Heart left ventricle (tissue), 16 donors: ENCODE measurements around the gene FILIP1. TPM values are rescaled to one million over a fixed set of nuclear protein-coding genes. Genes with fewer than 3 reads are reported as not detected.

Experiments used
- ATAC-seq, 4 donors: fragments of 200-7000 bp; cut with Tn5 transposase; one replicate each; pipeline ENCODE4 v1.9.1; 2020 to 2022; ENCODE audit warnings: moderate library complexity in 4 of 4, mild to moderate bottlenecking in 3 of 4, moderate number of reproducible peaks in 1 of 4
- DNase-seq, 5 donors: peaks; one replicate each; pipeline ENCODE4 v3.0.0-alpha.2; 2020
- H3K27ac ChIP-seq, 12 donors: fragments of 200-600 bp; sonication (generic) in 4 of 12; one replicate each; pipeline versions ENCODE4 v1.5.0 to v1.8.0; 2016 to 2022; ENCODE audit warnings: mild to moderate bottlenecking in 2 of 12
- H3K27me3 ChIP-seq, 9 donors: fragments of 200-600 bp; sonication (generic) in 2 of 9; one replicate each; pipeline versions ENCODE4 v1.5.1 to v1.8.0; 2016 to 2022; ENCODE audit warnings: mild to moderate bottlenecking in 3 of 9
- H3K36me3 ChIP-seq, 9 donors: fragments of 200-600 bp; sonication (generic) in 2 of 9; one replicate each; pipeline versions ENCODE4 v1.5.0 to v1.8.0; 2018 to 2022; ENCODE audit warnings: mild to moderate bottlenecking in 2 of 9
- H3K4me1 ChIP-seq, 12 donors: fragments of 200-600 bp; sonication (generic) in 4 of 12; one replicate each; pipeline versions ENCODE4 v1.5.0 to v1.8.0; 2016 to 2022; ENCODE audit warnings: mild to moderate bottlenecking in 3 of 12
- H3K4me3 ChIP-seq, 12 donors: fragments of 200-600 bp; sonication (generic) in 4 of 12; one replicate each; pipeline versions ENCODE4 v1.5.0 to v1.8.0; 2017 to 2022; ENCODE audit warnings: mild to moderate bottlenecking in 9 of 12, moderate library complexity in 4 of 12
- H3K9me3 ChIP-seq, 12 donors: fragments of 200-600 bp; sonication (generic) in 4 of 12; one replicate each; pipeline versions ENCODE4 v1.5.0 to v1.8.0; 2016 to 2022; ENCODE audit warnings: mild to moderate bottlenecking in 1 of 12
- CTCF ChIP-seq, 12 donors: fragments of 200-600 bp; sonication (generic) in 4 of 12; IDR thresholded peaks; one replicate each; pipeline versions ENCODE4 v1.5.0 to v1.8.0; 2018 to 2022; ENCODE audit warnings: antibody characterized with exemption in 12 of 12, mild to moderate bottlenecking in 5 of 12
- POLR2A ChIP-seq, 2 donors: fragments of 450-650 bp; IDR thresholded peaks; one replicate each; pipeline ENCODE4 v1.6.1; 2017; ENCODE audit warnings: antibody characterized with exemption in 2 of 2, mild to moderate bottlenecking in 2 of 2, moderate library complexity in 2 of 2
- WGBS, 4 donors: extraction: QIAGEN DNeasy Blood & Tissue Kit in 2 of 4; methylation state at CpG; one replicate each; pipeline versions ENCODE4 v1.1.5 to v1.1.7; 2013 to 2018; 5-methylcytosine and 5-hydroxymethylcytosine counted together
- intact Hi-C, 10 donors: fragments of 100-400 bp; cut with DNase I; formaldehyde crosslinking; loops; one replicate each; pipeline versions ENCODE4 v1.11.1 to v1.14.2; 2022
- polyA plus RNA-seq, 2 donors: library from polyadenylated mRNA; stranded (reverse); fragments of 200-250 nt; gene quantifications; one replicate each; pipeline ENCODE4 v1.2.3, GENCODE V29; 2013
- total RNA-seq, 9 donors: library from RNA; depleted of rRNA in 2 of 9; stranded (reverse); fragments of >200 nt in 2 of 9; fragmentation: NEBNext Ultra II Directional in 3 of 9; extraction: Animal tissue kit (Norgen Biotek cat#: 25700) in 3 of 9; gene quantifications; one replicate each; pipeline versions ENCODE4 v1.1.0 to v1.2.4, GENCODE V29; 2016 to 2023
- donor health status: ischemic (EF 13 %, LVEDD 7.1; RV severe dilation, severe dysfunction).
- donor health status: healthy with polysubstance abuse.
- donor health status: DM: no; HTN: yes; CAD: no.
- donor health status: DM: no; HTN: no; CAD: no.
- donor health status: ischemic (EF 25% LVEDD 6.9; RV normal size, moderate dysfunction).
- donor health status: ischemic (EF 25% LVEDD 5.7; RV mildly dilated, moderate dysfunction).
- donor health status: healthy.
- donor health status: DM: yes; HTN: yes; CAD: no.
- donor health status: ischemic (EF 35%, LVEDD 5.7; RV mildly dilated, moderate dysfunction).
- donor health status: nonischemic (EF 11% LVEDD 7.7; RV severe dilation, severe dysfunction).
- donor health status: DM: yes; HTN: yes; CAD: no.
- donor health status: PGD.
- donor health status: ischemic (EF 29% LVEDD 5.4; RV normal size, mild dysfunction).
- donor health status: nonischemic (EF 23%, LVEDD 6.1; RV moderate dilation, normal function).

The FILIP1 gene
- total and polyA plus RNA-seq, 11 donors = 49.2 to 230 (median 158) TPM

GRCh38 chr6:75478929-75479328 is 14.7 kb downstream of the FILIP1 start:
- TF ChIP-seq POLR2A (IDR thresholded peaks at IDR 0.05) (no peak), CTCF (IDR thresholded peaks at IDR 0.05) (no peak)
- Histone ChIP-seq H3K27me3 (no peaks in the 10 kb centered on the region), H3K4me1 (peaks cover 3 to 88% (median 59%) of the 10 kb centered on the region in 12 donors), H3K4me3 (no peak overlapping the region), H3K9me3 (no peaks in the 10 kb centered on the region), H3K36me3 (peaks cover 0 to 4% (median 0%) of the 10 kb centered on the region in 9 donors), H3K27ac (peak overlapping the region in 5 of 12 donors; percentile 8 to 87 (median 32))
- ATAC-seq (peak in 1 of 4 donors; percentile 24), DNase-seq (no peak)
- intact Hi-C loops = loop anchor here in 1 of 10 donors (5.0 kb wide), 1 partner anchor 57 kb away; no protein-coding TSS in a partner anchor

GRCh38 chr6:75472885-75473284 is 20.7 kb downstream of the FILIP1 start:
- ATAC-seq (no peak), DNase-seq (no peak)
- Histone ChIP-seq H3K27ac (no peak overlapping the region), H3K4me3 (no peak overlapping the region), H3K27me3 (no peaks in the 10 kb centered on the region), H3K4me1 (peaks cover 0 to 48% (median 14%) of the 10 kb centered on the region in 12 donors), H3K36me3 (peaks cover 0 to 3% (median 0%) of the 10 kb centered on the region in 9 donors), H3K9me3 (peaks cover 0 to 7% (median 0%) of the 10 kb centered on the region in 12 donors)
- WGBS, 4 donors = 94 to 100% (median 97%) methylated on average over 1 of the region's 1 CpG
- intact Hi-C loops = no loop called here
- no peak for TF ChIP-seq CTCF (IDR thresholded peaks at IDR 0.05)
- no peak for TF ChIP-seq POLR2A (IDR thresholded peaks at IDR 0.05)

GRCh38 chr6:75467966-75468365 is 25.6 kb downstream of the FILIP1 start:
- Histone ChIP-seq H3K9me3 (peaks cover 0 to 7% (median 0%) of the 10 kb centered on the region in 12 donors), H3K27ac (peak overlapping the region in 9 of 12 donors; percentile 19 to 79 (median 47)), H3K27me3 (no peaks in the 10 kb centered on the region), H3K36me3 (no peaks in the 10 kb centered on the region), H3K4me1 (peaks cover 0 to 62% (median 30%) of the 10 kb centered on the region in 12 donors), H3K4me3 (peak overlapping the region in 1 of 12 donors; percentile 3)
- ATAC-seq (peak; percentile 16 to 53 (median 35)), DNase-seq (no peak)
- TF ChIP-seq POLR2A (IDR thresholded peaks at IDR 0.05) = no peak
- no peak for TF ChIP-seq CTCF (IDR thresholded peaks at IDR 0.05)
- intact Hi-C loops = no loop called here
- 24 to 32% (median 27%) methylated on average over 3 of the region's 3 CpGs for WGBS, 4 donors

DNA sequence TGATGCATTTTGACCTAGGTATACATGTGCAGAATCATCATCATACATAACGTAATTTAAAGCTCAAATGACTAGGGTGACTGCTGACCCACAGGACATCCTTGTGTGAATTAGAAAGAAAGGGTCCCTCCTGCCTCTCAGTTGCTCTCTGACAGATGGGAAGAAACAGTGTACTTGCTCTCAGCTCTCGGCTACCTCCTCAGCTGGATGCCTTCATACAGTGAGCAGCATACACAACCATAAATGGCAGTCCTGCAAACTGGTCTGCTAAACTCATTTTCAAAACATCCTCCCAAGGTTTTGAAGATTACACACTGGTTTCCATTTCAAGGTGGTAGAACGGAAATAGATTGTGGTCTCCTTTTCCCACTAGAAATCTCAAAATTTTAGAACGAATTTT is 26.3 kb downstream of the FILIP1 start:
- DNase-seq (peak in 1 of 5 donors; percentile 29), ATAC-seq (peak in 3 of 4 donors; percentile 21 to 58 (median 47))
- Histone ChIP-seq H3K4me3 (no peak overlapping the region), H3K36me3 (no peaks in the 10 kb centered on the region), H3K27me3 (no peaks in the 10 kb centered on the region), H3K4me1 (peaks cover 0 to 63% (median 36%) of the 10 kb centered on the region in 12 donors), H3K27ac (peak overlapping the region in 9 of 12 donors; percentile 19 to 79 (median 47)), H3K9me3 (peaks cover 0 to 7% (median 0%) of the 10 kb centered on the region in 12 donors)
- 35 to 42% (median 39%) methylated on average over 4 of the region's 4 CpGs for WGBS, 4 donors
- no peak for TF ChIP-seq POLR2A (IDR thresholded peaks at IDR 0.05)
- no peak for TF ChIP-seq CTCF (IDR thresholded peaks at IDR 0.05)
- intact Hi-C loops = no loop called here
